T-helper 1 cell treated with Interleukin-12 subunit alpha and Interleukin-12 subunit beta and Interleukin-4 antibody, amounts not matched to agents 30 ng/mL and 1 ng/mL, for 36 hours (primary cell): ENCODE results near the gene UBASH3B. TPM values are rescaled to one million over a fixed set of nuclear protein-coding genes. Genes with fewer than 3 reads are reported as not detected.

ENCODE experiments used
- intact Hi-C: fragments of 100-400 bp; cut with micrococcal nuclease; formaldehyde crosslinking; loops from one replicate; pipeline ENCODE4 v1.15.1; 2024
- total RNA-seq: library from RNA; stranded (reverse); gene quantifications from 2 replicates; pipeline ENCODE4 v1.2.3, GENCODE V29; 2022

Gene UBASH3B
- total RNA-seq, 1 donor from 2014 or later = 10.2 TPM

- intact Hi-C loops = no loop called here
These were observed 121.0 kb downstream of the UBASH3B start for GRCh38 chr11:122776546-122776945.

GRCh38 chr11:122777343-122777742 lies 121.8 kb downstream of the UBASH3B start:
- intact Hi-C loops = no loop called here

GRCh38 chr11:122778148-122778547 lies 122.6 kb downstream of the UBASH3B start:
- intact Hi-C loops = no loop called here

GRCh38 chr11:122779047-122779629 lies 123.6 kb downstream of the UBASH3B start:
- intact Hi-C loops = no loop called here

GRCh38 chr11:122780296-122780949 lies 124.9 kb downstream of the UBASH3B start:
- intact Hi-C loops = no loop called here

GRCh38 chr11:122781378-122782195 lies 126.1 kb downstream of the UBASH3B start:
- intact Hi-C loops = loop anchor here (1.0 kb wide), 6 partner anchors 27 to 201 kb away; no protein-coding TSS in a partner anchor

- intact Hi-C loops = no loop called here
These were observed 126.7 kb downstream of the UBASH3B start for GRCh38 chr11:122782222-122782621.

GRCh38 chr11:122784325-122784955 lies 128.9 kb downstream of the UBASH3B start:
- intact Hi-C loops = no loop called here

GRCh38 chr11:122785031-122785541 lies 129.6 kb downstream of the UBASH3B start:
- intact Hi-C loops = no loop called here

- intact Hi-C loops = no loop called here
These were observed 131.4 kb downstream of the UBASH3B start for GRCh38 chr11:122786896-122787295.

- intact Hi-C loops = no loop called here
These were observed 133.4 kb downstream of the UBASH3B start for GRCh38 chr11:122788781-122789535.

- intact Hi-C loops = no loop called here
These were observed 134.4 kb downstream of the UBASH3B start for GRCh38 chr11:122789907-122790306.

GRCh38 chr11:122791411-122791810 lies 135.9 kb downstream of the UBASH3B start:
- intact Hi-C loops = no loop called here

- intact Hi-C loops = no loop called here
These were observed 136.3 kb downstream of the UBASH3B start for GRCh38 chr11:122791836-122792235.

GRCh38 chr11:122793515-122793914 lies 138.0 kb downstream of the UBASH3B start:
- intact Hi-C loops = no loop called here

GRCh38 chr11:122795307-122795706 lies 139.8 kb downstream of the UBASH3B start:
- intact Hi-C loops = no loop called here

GRCh38 chr11:122796128-122796717 lies 140.7 kb downstream of the UBASH3B start:
- intact Hi-C loops = loop anchor here (1.0 kb wide), 2 partner anchors 58 to 227 kb away; no protein-coding TSS in a partner anchor

GRCh38 chr11:122797651-122798050 lies 142.1 kb downstream of the UBASH3B start:
- intact Hi-C loops = no loop called here

GRCh38 chr11:122799406-122800105 lies 144.0 kb downstream of the UBASH3B start:
- intact Hi-C loops = no loop called here

GRCh38 chr11:122802876-122803275 lies 147.4 kb downstream of the UBASH3B start:
- intact Hi-C loops = no loop called here
